ENCODE measurements around the gene JAK2. TPM values are rescaled to one million over a fixed set of nuclear protein-coding genes. Genes with fewer than 3 reads are reported as not detected.
"Not testable (repeated sequence)": the region's sequence is repeated elsewhere in the genome, so short reads cannot be mapped to it uniquely, and the experiment has no call there.

Gene JAK2
- 10 to 100 TPM; 25.9 to 39.7 TPM for total RNA-seq
- 10 to 100 TPM; 13.5 to 16.9 TPM for polyA plus RNA-seq (ENCODE audit: insufficient read length in 2 of 2)
- long read RNA-seq, donor 1, result 0 reads
- long read RNA-seq, donor 2, result 0 reads
- long read RNA-seq, donor 3, partial matches to known transcripts, result 0 of 1 reads
- long read RNA-seq, donor 3, other reads (novel, unspliced or antisense), result 0 of 1 reads
- long read RNA-seq, donor 4, full-length matches to known transcripts, result 2 of 2 reads
- long read RNA-seq, donor 4, partial matches to known transcripts, result 0 of 2 reads
- long read RNA-seq, donor 4, other reads (novel, unspliced or antisense), result 0 of 2 reads

- DNase-seq (ENCODE audit: low read depth in 4 of 6, low spot score in 6 of 6), result peak; percentile 65 to 95 (median 81)
- WGBS (ENCODE audit: insufficient coverage), result under 1% methylated on average over 84 of the region's 84 CpGs
- peak within 1 kb of the TSS; percentile 98 for H3K27ac ChIP-seq (ENCODE audit: low read depth, low read length)
These were observed at the start of gene JAK2 for GRCh38 chr9:4984621-4985385. Gene JAK2, plus strand, starts transcription at chr9:4985272. Its CDS starts 36,716 bp downstream, at chr9:5021988.

DNA sequence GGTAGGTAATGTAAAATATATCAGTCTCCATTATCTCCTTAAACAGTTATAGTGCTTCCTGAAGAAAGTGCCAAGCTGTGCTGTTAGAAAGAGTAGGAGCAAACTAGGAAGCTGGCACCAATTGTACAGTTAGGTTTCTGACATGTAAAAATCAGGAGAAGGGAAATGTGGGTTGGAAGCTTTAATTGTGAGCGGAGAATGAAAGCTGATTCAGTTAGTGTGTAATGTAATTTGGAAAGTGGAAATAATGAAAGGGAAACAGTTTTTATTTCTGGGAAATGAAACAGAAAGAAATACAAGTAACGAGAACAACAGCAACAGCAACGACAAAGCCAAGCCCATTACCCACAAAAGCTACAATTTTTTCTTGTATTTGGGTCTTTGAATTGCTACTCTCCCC is 48.8 kb upstream of the JAK2 start:
- WGBS (ENCODE audit: insufficient coverage), result 38% methylated on average over 1 of the region's 3 CpGs
- Histone ChIP-seq H3K4me3 (ENCODE audit: low read depth, low read length) (no peak overlapping the region), H3K9me3 (ENCODE audit: control insufficient read depth, insufficient read depth, low read length) (no peaks in the 10 kb centered on the region)

More at GRCh38 chr9:4984621-4985385, at the start of gene JAK2:
- H3K27me3 ChIP-seq (ENCODE audit: control insufficient read depth, insufficient read depth, low read length), result no peaks in the 10 kb centered on the region
- H3K36me3 ChIP-seq (ENCODE audit: control insufficient read depth, insufficient read depth, low read length), result no peaks in the 10 kb centered on the region
- H3K4me1 ChIP-seq (ENCODE audit: control insufficient read depth, insufficient read depth, low read length), result peaks cover 7% of the 10 kb centered on the region
- peak within 1 kb of the TSS; percentile 83 for H3K4me3 ChIP-seq (ENCODE audit: low read depth, low read length)
- H3K9me3 ChIP-seq (ENCODE audit: control insufficient read depth, insufficient read depth, low read length), result no peaks in the 10 kb centered on the region

DNA sequence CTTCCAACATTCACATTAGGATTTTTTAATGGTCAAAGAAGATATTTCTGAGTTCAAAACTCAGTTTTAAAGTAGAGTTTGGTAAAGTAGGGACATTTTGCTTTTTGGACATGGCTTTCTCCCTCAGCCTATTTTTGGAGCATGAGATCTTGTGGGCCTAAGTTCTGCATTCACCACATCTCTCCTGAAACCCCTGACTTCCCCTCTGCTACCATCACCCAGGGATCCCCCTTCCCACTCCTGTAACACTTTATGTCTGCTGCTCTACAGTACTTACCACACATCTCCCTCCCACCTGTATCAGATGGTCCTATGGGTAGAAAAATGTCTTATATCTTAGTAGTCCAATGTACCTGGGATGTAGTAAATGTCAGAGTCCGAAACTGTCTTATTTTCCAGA is 48.2 kb upstream of the JAK2 start:
- H3K27ac ChIP-seq (ENCODE audit: low read depth, low read length), result no peak overlapping the region
- no peaks in the 10 kb centered on the region for H3K27me3 ChIP-seq (ENCODE audit: control insufficient read depth, insufficient read depth, low read length)
- 100% methylated on average over 1 of the region's 1 CpG for WGBS (ENCODE audit: insufficient coverage)
- no peak for DNase-seq (ENCODE audit: low read depth in 4 of 6, low spot score in 6 of 6)
- no peaks in the 10 kb centered on the region for H3K4me1 ChIP-seq (ENCODE audit: control insufficient read depth, insufficient read depth, low read length)
- H3K9me3 ChIP-seq (ENCODE audit: control insufficient read depth, insufficient read depth, low read length), result no peaks in the 10 kb centered on the region
- no peak overlapping the region for H3K4me3 ChIP-seq (ENCODE audit: low read depth, low read length)
- H3K36me3 ChIP-seq (ENCODE audit: control insufficient read depth, insufficient read depth, low read length), result no peaks in the 10 kb centered on the region

More for the DNA sequence above, 48.8 kb upstream of the JAK2 start:
- Histone ChIP-seq H3K27me3 (ENCODE audit: control insufficient read depth, insufficient read depth, low read length) (no peaks in the 10 kb centered on the region), H3K36me3 (ENCODE audit: control insufficient read depth, insufficient read depth, low read length) (no peaks in the 10 kb centered on the region), H3K4me1 (ENCODE audit: control insufficient read depth, insufficient read depth, low read length) (no peaks in the 10 kb centered on the region), H3K27ac (ENCODE audit: low read depth, low read length) (no peak overlapping the region)
- peak in 1 of 6 donors; percentile 41 for DNase-seq (ENCODE audit: low read depth in 4 of 6, low spot score in 6 of 6)

DNA sequence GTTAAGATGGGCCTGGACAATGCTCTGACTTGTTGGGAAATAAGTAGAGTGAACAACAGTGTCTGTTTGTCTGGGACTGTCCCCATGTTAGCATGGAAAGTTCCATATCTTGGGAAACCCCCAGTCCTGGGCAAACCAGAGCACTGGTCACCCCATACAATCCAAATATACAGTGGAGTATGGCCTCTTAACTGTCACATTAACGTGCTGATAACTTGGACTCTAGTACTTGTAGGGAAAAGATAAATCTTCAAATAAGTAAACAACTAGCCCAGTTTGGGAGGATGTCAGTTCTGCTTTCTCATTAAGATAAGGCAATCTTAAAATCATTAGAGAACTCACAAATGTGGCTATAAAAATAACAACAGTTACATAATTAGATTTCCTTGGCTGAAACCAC is 47.6 kb upstream of the JAK2 start:
- no peak overlapping the region for H3K4me3 ChIP-seq (ENCODE audit: low read depth, low read length)
- DNase-seq (ENCODE audit: low read depth in 4 of 6, low spot score in 6 of 6), result peak in 1 of 6 donors; percentile 6
- no peak overlapping the region for H3K27ac ChIP-seq (ENCODE audit: low read depth, low read length)
- H3K36me3 ChIP-seq (ENCODE audit: control insufficient read depth, insufficient read depth, low read length), result no peaks in the 10 kb centered on the region
- no peaks in the 10 kb centered on the region for H3K4me1 ChIP-seq (ENCODE audit: control insufficient read depth, insufficient read depth, low read length)
- no peaks in the 10 kb centered on the region for H3K9me3 ChIP-seq (ENCODE audit: control insufficient read depth, insufficient read depth, low read length)
- H3K27me3 ChIP-seq (ENCODE audit: control insufficient read depth, insufficient read depth, low read length), result no peaks in the 10 kb centered on the region
- WGBS (ENCODE audit: insufficient coverage), result no CpG with 5 or more reads among the region's 1 CpG

- Histone ChIP-seq H3K36me3 (ENCODE audit: control insufficient read depth, insufficient read depth, low read length) (no peaks in the 10 kb centered on the region), H3K4me3 (ENCODE audit: low read depth, low read length) (no peak overlapping the region), H3K9me3 (ENCODE audit: control insufficient read depth, insufficient read depth, low read length) (no peaks in the 10 kb centered on the region), H3K27me3 (ENCODE audit: control insufficient read depth, insufficient read depth, low read length) (no peaks in the 10 kb centered on the region), H3K27ac (ENCODE audit: low read depth, low read length) (no peak overlapping the region), H3K4me1 (ENCODE audit: control insufficient read depth, insufficient read depth, low read length) (no peaks in the 10 kb centered on the region)
- no peak for DNase-seq (ENCODE audit: low read depth in 4 of 6, low spot score in 6 of 6)
- no CpG with 5 or more reads among the region's 1 CpG for WGBS (ENCODE audit: insufficient coverage)
These were observed 46.6 kb upstream of the JAK2 start for GRCh38 chr9:4938496-4938895.

DNA sequence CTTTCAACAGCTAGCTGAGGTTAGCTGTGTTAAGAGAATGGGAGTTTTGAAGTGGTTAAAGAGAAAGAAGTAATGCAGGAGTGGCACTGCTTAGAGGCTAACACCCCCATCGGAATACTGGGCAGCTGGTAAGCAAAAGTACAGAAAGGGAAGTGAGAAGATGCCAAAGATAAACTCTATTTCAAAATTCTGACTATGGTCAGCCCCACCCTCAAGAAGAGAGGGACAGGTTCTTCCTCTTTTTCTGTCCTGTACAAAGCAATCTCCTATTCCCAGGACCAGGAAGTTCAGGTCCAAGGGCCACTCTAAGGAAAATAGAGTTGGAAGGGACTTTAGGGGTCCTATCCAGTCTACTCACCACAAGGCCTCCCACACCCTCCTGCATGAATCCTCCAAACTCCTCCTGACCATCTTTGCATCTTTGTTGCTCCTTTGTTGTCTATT is 45.9 kb upstream of the JAK2 start:
- Histone ChIP-seq H3K27ac (ENCODE audit: low read depth, low read length) (no peak overlapping the region), H3K4me1 (ENCODE audit: control insufficient read depth, insufficient read depth, low read length) (no peaks in the 10 kb centered on the region), H3K36me3 (ENCODE audit: control insufficient read depth, insufficient read depth, low read length) (no peaks in the 10 kb centered on the region), H3K9me3 (ENCODE audit: control insufficient read depth, insufficient read depth, low read length) (no peaks in the 10 kb centered on the region), H3K4me3 (ENCODE audit: low read depth, low read length) (no peak overlapping the region), H3K27me3 (ENCODE audit: control insufficient read depth, insufficient read depth, low read length) (no peaks in the 10 kb centered on the region)
- WGBS (ENCODE audit: insufficient coverage), result 100% methylated on average over 1 of the region's 1 CpG
- no peak for DNase-seq (ENCODE audit: low read depth in 4 of 6, low spot score in 6 of 6)

- WGBS (ENCODE audit: insufficient coverage), result 92% methylated on average over 3 of the region's 7 CpGs
- not testable (repeated sequence) for H3K4me1 ChIP-seq (ENCODE audit: control insufficient read depth, insufficient read depth, low read length); H3K27ac ChIP-seq (ENCODE audit: low read depth, low read length); H3K9me3 ChIP-seq (ENCODE audit: control insufficient read depth, insufficient read depth, low read length); DNase-seq (ENCODE audit: low read depth in 4 of 6, low spot score in 6 of 6); H3K36me3 ChIP-seq (ENCODE audit: control insufficient read depth, insufficient read depth, low read length); H3K27me3 ChIP-seq (ENCODE audit: control insufficient read depth, insufficient read depth, low read length); H3K4me3 ChIP-seq (ENCODE audit: low read depth, low read length)
These were observed 42.9 kb upstream of the JAK2 start for GRCh38 chr9:4942042-4942691.

DNA sequence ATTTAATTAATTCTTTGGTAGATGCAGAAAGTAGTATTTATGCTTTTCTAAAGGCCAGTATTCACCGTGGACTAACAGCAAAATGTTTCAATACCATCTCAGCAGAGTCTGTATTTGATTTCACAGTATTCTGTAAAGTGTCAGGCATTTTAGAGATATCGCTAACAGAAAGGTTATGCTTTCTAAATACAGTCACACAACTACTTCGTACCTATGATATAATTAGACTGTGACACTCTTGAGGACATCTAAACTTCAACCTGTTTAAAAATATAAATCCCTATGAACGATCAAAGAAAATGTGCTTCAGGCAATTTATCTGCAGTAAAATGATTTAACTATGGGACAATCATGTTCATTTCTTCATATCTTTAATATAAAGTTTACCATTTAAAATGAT is 41.7 kb upstream of the JAK2 start:
- H3K27me3 ChIP-seq (ENCODE audit: control insufficient read depth, insufficient read depth, low read length), result no peaks in the 10 kb centered on the region
- no peak overlapping the region for H3K4me3 ChIP-seq (ENCODE audit: low read depth, low read length)
- no peaks in the 10 kb centered on the region for H3K9me3 ChIP-seq (ENCODE audit: control insufficient read depth, insufficient read depth, low read length)
- no peak for DNase-seq (ENCODE audit: low read depth in 4 of 6, low spot score in 6 of 6)
- H3K36me3 ChIP-seq (ENCODE audit: control insufficient read depth, insufficient read depth, low read length), result no peaks in the 10 kb centered on the region
- H3K27ac ChIP-seq (ENCODE audit: low read depth, low read length), result no peak overlapping the region
- H3K4me1 ChIP-seq (ENCODE audit: control insufficient read depth, insufficient read depth, low read length), result no peaks in the 10 kb centered on the region
- WGBS (ENCODE audit: insufficient coverage), result no CpG with 5 or more reads among the region's 4 CpGs

GRCh38 chr9:4944431-4945211 is 40.5 kb upstream of the JAK2 start:
- 92% methylated on average over 6 of the region's 7 CpGs for WGBS (ENCODE audit: insufficient coverage)
- not testable (repeated sequence) for H3K27ac ChIP-seq (ENCODE audit: low read depth, low read length); H3K4me3 ChIP-seq (ENCODE audit: low read depth, low read length); H3K27me3 ChIP-seq (ENCODE audit: control insufficient read depth, insufficient read depth, low read length); H3K36me3 ChIP-seq (ENCODE audit: control insufficient read depth, insufficient read depth, low read length); DNase-seq (ENCODE audit: low read depth in 4 of 6, low spot score in 6 of 6); H3K4me1 ChIP-seq (ENCODE audit: control insufficient read depth, insufficient read depth, low read length); H3K9me3 ChIP-seq (ENCODE audit: control insufficient read depth, insufficient read depth, low read length)
